GM12878 (cell line): ENCODE data around the gene PCBP4. TPM values are rescaled to one million over a fixed set of nuclear protein-coding genes. Genes with fewer than 3 reads are reported as not detected.

Source experiments
- ATF2 ChIP-seq: IDR thresholded peaks from 2 replicates; pipeline ENCODE4 v1.6.1; 2012; ENCODE audit warnings: low read length, inconsistent platforms
- BCLAF1 ChIP-seq: fragments of 450-650 bp; IDR thresholded peaks from 2 replicates; pipeline ENCODE4 v1.6.1; 2017; ENCODE audit warnings: antibody characterized with exemption, mild to moderate bottlenecking, moderate library complexity
- CBFB ChIP-seq: IDR thresholded peaks from 2 replicates; pipeline ENCODE4 v1.6.1; 2016; ENCODE audit warnings: antibody characterized with exemption, low read depth
- GABPA ChIP-seq: IDR thresholded peaks from 2 replicates; pipeline ENCODE4 v1.6.1; 2014; ENCODE audit warnings: antibody characterized with exemption, low read depth, mild to moderate bottlenecking, inconsistent platforms
- HDGF ChIP-seq: fragments of 450-650 bp; IDR thresholded peaks from 2 replicates; pipeline ENCODE4 v1.6.1; 2016; ENCODE audit warnings: antibody characterized with exemption
- IKZF1 ChIP-seq: fragments of 450-650 bp; conservative IDR thresholded peaks from 2 replicates; pipeline ENCODE4 v1.6.1; 2017; ENCODE audit warnings: antibody characterized with exemption, mild to moderate bottlenecking
- JUNB ChIP-seq: IDR thresholded peaks from 2 replicates; pipeline ENCODE4 v1.6.1; 2016; ENCODE audit warnings: antibody characterized with exemption, mild to moderate bottlenecking
- KLF5 ChIP-seq: fragments of 450-650 bp; IDR thresholded peaks from 2 replicates; pipeline ENCODE4 v1.6.1; 2014; ENCODE audit warnings: mild to moderate bottlenecking; ENCODE audit not compliant: partially characterized antibody
- LARP7 ChIP-seq: fragments of 450-650 bp; IDR thresholded peaks from 2 replicates; pipeline ENCODE4 v1.6.1; 2017; ENCODE audit warnings: mild to moderate bottlenecking
- PAX5 ChIP-seq: IDR thresholded peaks from 2 replicates; pipeline ENCODE4 v1.6.1; 2011; ENCODE audit warnings: low read depth, low read length, borderline replicate concordance
- RELB ChIP-seq: fragments of 450-650 bp; IDR thresholded peaks from 2 replicates; pipeline ENCODE4 v1.6.1; 2017; ENCODE audit warnings: low read depth, mild to moderate bottlenecking, moderate library complexity
- RFX5 ChIP-seq: IDR thresholded peaks from 2 replicates; pipeline ENCODE4 v1.6.1; 2011; ENCODE audit warnings: low read depth, low read length, improper control_type of control experiment
- SP1 ChIP-seq: IDR thresholded peaks from one replicate; pipeline ENCODE4 v1.6.1; 2011; ENCODE audit warnings: low read depth, low read length
- SRF ChIP-seq, 2 experiments: IDR thresholded peaks; 2 replicates each; pipeline ENCODE4 v1.6.1; 2011; ENCODE audit warnings: low read depth in 2 of 2, low read length in 2 of 2, mild to moderate bottlenecking in 1 of 2, moderate library complexity in 1 of 2
- TAF1 ChIP-seq: IDR thresholded peaks from 2 replicates; pipeline ENCODE4 v1.6.1; 2011; ENCODE audit warnings: mild to moderate bottlenecking, low read depth, low read length, borderline replicate concordance
- ZBED1 ChIP-seq: IDR thresholded peaks from 2 replicates; pipeline ENCODE4 v1.6.1; 2016; ENCODE audit warnings: borderline replicate concordance
- ZBTB33 ChIP-seq: fragments of 450-650 bp; IDR thresholded peaks from 2 replicates; pipeline ENCODE4 v1.6.1; 2017; ENCODE audit warnings: mild to moderate bottlenecking
- ZBTB4 ChIP-seq: fragments of 450-650 bp; formaldehyde crosslinking; IDR thresholded peaks from 2 replicates; pipeline ENCODE4 v1.4.0; 2022; ENCODE audit warnings: mild to moderate bottlenecking, moderate library complexity
- polyA plus RNA-seq, 11 experiments: library from polyadenylated mRNA; depleted of rRNA in 4 of 11; unstranded in 6 of 11; stranded (reverse) in 5 of 11; fragments of >200 nt; fragmentation: Nextera tagmentation in 4 of 11; fragmentation: Illumina TruSeq in 1 of 11; extraction: Ambion mirVana in 4 of 11; extraction: Trizol in 1 of 11; gene quantifications; 1 replicate in 1 of 11; 2 replicates in 10 of 11; pipeline versions ENCODE4 v1.2.1 to v1.2.3, GENCODE V29; 2011 to 2016; ENCODE audit warnings: inconsistent platforms in 2 of 11, missing spikeins in 2 of 11, low read depth in 1 of 11
- total RNA-seq, 4 experiments: library from RNA; depleted of rRNA in 3 of 4; stranded (reverse); fragments of >200 nt in 3 of 4; fragmentation: Illumina TruSeq in 1 of 4; extraction: Trizol in 1 of 4; gene quantifications; 2 replicates each; pipeline versions ENCODE4 v1.2.1 to v1.2.3, GENCODE V29; 2013 to 2021

The PCBP4 gene
- total and polyA plus RNA-seq, 10 of the 15 experiments (the other 5 are each of a cell fraction or from before 2014, with no cell fraction given): 0.05 to 14.5 (median 4.2) TPM

- TF ChIP-seq ATF2 (no peak), LARP7 (peak; percentile 95), RFX5 (peak; percentile 58; the same call in 1 of the 2 replicates), ZBTB4 (no peak), SRF (IDR thresholded peaks at IDR 0.05; ENCODE audit: low read depth in 2 of 2, low read length in 2 of 2) (no peak), IKZF1 (peak; percentile 69; the same call in 1 of the 2 replicates), ZBED1 (no peak), GABPA (no peak; the same call in 1 of the 2 replicates), JUNB (no peak), CBFB (peak; percentile 47; the same call in 1 of the 2 replicates), SP1 (peak; percentile 98), ZBTB33 (no peak), RELB (peak; percentile 25; the same call in 1 of the 2 replicates), HDGF (peak; percentile 99; the same call in 1 of the 2 replicates), KLF5 (no peak), BCLAF1 (no peak), TAF1 (peak; percentile 79; the same call in 1 of the 2 replicates), PAX5 (peak; percentile 5; the same call in 1 of the 2 replicates)
These were observed 25.3 kb downstream of the PCBP4 start, which contains the start of the genes PARP3 and RRP9 (continued) for GRCh38 chr3:51941798-51942602.
